Skeletal muscle tissue (tissue), 4 donors: ENCODE measurements around the gene ITSN2. TPM values are rescaled to one million over a fixed set of nuclear protein-coding genes. Genes with fewer than 3 reads are reported as not detected.

Experiments
- H3K27ac ChIP-seq: one replicate; pipeline ENCODE4 v1.7.0; 2013; ENCODE audit warnings: mild to moderate bottlenecking, low read depth, low read length, inconsistent platforms
- H3K27me3 ChIP-seq, 3 donors: one replicate each; pipeline ENCODE4 v1.7.0; 2013; ENCODE audit warnings: low read length in 3 of 3; ENCODE audit not compliant: control insufficient read depth in 3 of 3, insufficient read depth in 3 of 3
- H3K36me3 ChIP-seq, 3 donors: one replicate each; pipeline ENCODE4 v1.7.0; 2013; ENCODE audit warnings: low read length in 3 of 3; ENCODE audit not compliant: control insufficient read depth in 3 of 3, insufficient read depth in 3 of 3
- H3K4me1 ChIP-seq, 3 donors: one replicate each; pipeline ENCODE4 v1.7.0; 2013; ENCODE audit warnings: low read length in 3 of 3, mild to moderate bottlenecking in 3 of 3; ENCODE audit not compliant: control insufficient read depth in 3 of 3, insufficient read depth in 3 of 3
- H3K4me3 ChIP-seq, 3 donors: one replicate each; pipeline ENCODE4 v1.7.0; 2013; ENCODE audit warnings: low read length in 3 of 3
- H3K9ac ChIP-seq, 3 donors: one replicate each; pipeline ENCODE4 v1.7.0; 2013; ENCODE audit warnings: low read length in 3 of 3, mild to moderate bottlenecking in 3 of 3, moderate library complexity in 2 of 3, low read depth in 1 of 3
- H3K9me3 ChIP-seq, 3 donors: one replicate each; pipeline ENCODE4 v1.7.0; 2013; ENCODE audit warnings: low read length in 3 of 3; ENCODE audit not compliant: control insufficient read depth in 3 of 3
- total RNA-seq: library from RNA; depleted of rRNA; stranded (reverse); fragments of >200 nt; gene quantifications from one replicate; pipeline ENCODE4 v1.2.3, GENCODE V29; 2014
- donor health status: Osteomylitis.

Gene ITSN2
- total RNA-seq, 1 donor from 2014 or later = 17.2 TPM

GRCh38 chr2:24259316-24259715 is 101.0 kb downstream of the ITSN2 start:
- Histone ChIP-seq H3K4me3 (no peak overlapping the region), H3K9ac (no peak overlapping the region), H3K36me3 (peaks cover 0 to 25% (median 22%) of the 10 kb centered on the region in 3 donors), H3K9me3 (no peaks in the 10 kb centered on the region), H3K27me3 (no peaks in the 10 kb centered on the region), H3K4me1 (no peaks in the 10 kb centered on the region), H3K27ac (no peak overlapping the region)

GRCh38 chr2:24258718-24259117 is 101.6 kb downstream of the ITSN2 start:
- no peaks in the 10 kb centered on the region for H3K9me3 ChIP-seq
- no peak overlapping the region for H3K27ac ChIP-seq
- peaks cover 0 to 30% (median 26%) of the 10 kb centered on the region in 3 donors for H3K36me3 ChIP-seq
- H3K4me3 ChIP-seq = no peak overlapping the region
- H3K27me3 ChIP-seq = no peaks in the 10 kb centered on the region
- no peaks in the 10 kb centered on the region for H3K4me1 ChIP-seq
- H3K9ac ChIP-seq = no peak overlapping the region

- Histone ChIP-seq H3K4me3 (no peak overlapping the region), H3K4me1 (no peaks in the 10 kb centered on the region), H3K9me3 (no peaks in the 10 kb centered on the region), H3K36me3 (peaks cover 6 to 40% (median 34%) of the 10 kb centered on the region in 3 donors), H3K9ac (no peak overlapping the region), H3K27me3 (no peaks in the 10 kb centered on the region), H3K27ac (no peak overlapping the region)
These were observed 106.9 kb downstream of the ITSN2 start for GRCh38 chr2:24253303-24253919.

GRCh38 chr2:24247592-24247991 is 112.7 kb downstream of the ITSN2 start:
- Histone ChIP-seq H3K9ac (no peak overlapping the region), H3K27me3 (no peaks in the 10 kb centered on the region), H3K36me3 (peaks cover 12 to 41% (median 36%) of the 10 kb centered on the region in 3 donors), H3K9me3 (no peaks in the 10 kb centered on the region), H3K4me3 (no peak overlapping the region), H3K4me1 (no peaks in the 10 kb centered on the region), H3K27ac (no peak overlapping the region)

GRCh38 chr2:24247164-24247563 is 113.2 kb downstream of the ITSN2 start:
- Histone ChIP-seq H3K27ac (no peak overlapping the region), H3K4me1 (no peaks in the 10 kb centered on the region), H3K9ac (no peak overlapping the region), H3K4me3 (no peak overlapping the region), H3K36me3 (peaks cover 12 to 41% (median 33%) of the 10 kb centered on the region in 3 donors), H3K9me3 (no peaks in the 10 kb centered on the region), H3K27me3 (no peaks in the 10 kb centered on the region)

GRCh38 chr2:24245986-24246776 is 114.2 kb downstream of the ITSN2 start:
- Histone ChIP-seq H3K9ac (no peak overlapping the region), H3K4me3 (no peak overlapping the region), H3K27me3 (no peaks in the 10 kb centered on the region), H3K36me3 (peaks cover 11 to 38% (median 26%) of the 10 kb centered on the region in 3 donors), H3K9me3 (no peaks in the 10 kb centered on the region), H3K27ac (no peak overlapping the region), H3K4me1 (no peaks in the 10 kb centered on the region)

GRCh38 chr2:24241528-24241927 is 118.8 kb downstream of the ITSN2 start:
- H3K27me3 ChIP-seq = no peaks in the 10 kb centered on the region
- no peak overlapping the region for H3K4me3 ChIP-seq
- H3K9me3 ChIP-seq = no peaks in the 10 kb centered on the region
- H3K9ac ChIP-seq = no peak overlapping the region
- H3K4me1 ChIP-seq = no peaks in the 10 kb centered on the region
- peaks cover 3 to 16% (median 14%) of the 10 kb centered on the region in 3 donors for H3K36me3 ChIP-seq
- H3K27ac ChIP-seq = no peak overlapping the region

GRCh38 chr2:24239553-24239952 is 120.8 kb downstream of the ITSN2 start:
- Histone ChIP-seq H3K9me3 (no peaks in the 10 kb centered on the region), H3K4me1 (no peaks in the 10 kb centered on the region), H3K27me3 (no peaks in the 10 kb centered on the region), H3K36me3 (peaks cover 0 to 6% (median 5%) of the 10 kb centered on the region in 3 donors), H3K27ac (no peak overlapping the region), H3K4me3 (no peak overlapping the region), H3K9ac (no peak overlapping the region)

GRCh38 chr2:24238158-24238557 is 122.2 kb downstream of the ITSN2 start:
- Histone ChIP-seq H3K9me3 (no peaks in the 10 kb centered on the region), H3K27ac (no peak overlapping the region), H3K36me3 (peaks cover 0 to 3% (median 2%) of the 10 kb centered on the region in 3 donors), H3K4me1 (no peaks in the 10 kb centered on the region), H3K27me3 (no peaks in the 10 kb centered on the region), H3K4me3 (no peak overlapping the region), H3K9ac (no peak overlapping the region)

GRCh38 chr2:24237313-24237712 is 123.0 kb downstream of the ITSN2 start:
- Histone ChIP-seq H3K27me3 (no peaks in the 10 kb centered on the region), H3K4me1 (no peaks in the 10 kb centered on the region), H3K9me3 (no peaks in the 10 kb centered on the region), H3K9ac (no peak overlapping the region), H3K4me3 (no peak overlapping the region), H3K36me3 (peaks cover 0 to 3% (median 2%) of the 10 kb centered on the region in 3 donors), H3K27ac (no peak overlapping the region)
